ENCODE measurements around the gene ASPDH.

- TF ChIP-seq CTCF (optimal IDR thresholded peaks at IDR 0.05 in 1 of 3, IDR thresholded peaks at IDR 0.05 in 1 of 3, conservative IDR thresholded peaks at IDR 0.05 in 1 of 3; ENCODE audit: extremely low read depth in 1 of 3, insufficient read depth in 2 of 3, low read length in 3 of 3) (peak; percentile 43 to 70 (median 55)), EZH2 (IDR thresholded peaks at IDR 0.05; ENCODE audit: low read length) (no peak)
Measured at GRCh38 chr19:50478901-50479715, 34.6 kb downstream of the ASPDH start.

Data from keratinocyte (primary cell).